Measurements from ENCODE around the gene DIS3L2.

The DIS3L2 gene

DNA sequence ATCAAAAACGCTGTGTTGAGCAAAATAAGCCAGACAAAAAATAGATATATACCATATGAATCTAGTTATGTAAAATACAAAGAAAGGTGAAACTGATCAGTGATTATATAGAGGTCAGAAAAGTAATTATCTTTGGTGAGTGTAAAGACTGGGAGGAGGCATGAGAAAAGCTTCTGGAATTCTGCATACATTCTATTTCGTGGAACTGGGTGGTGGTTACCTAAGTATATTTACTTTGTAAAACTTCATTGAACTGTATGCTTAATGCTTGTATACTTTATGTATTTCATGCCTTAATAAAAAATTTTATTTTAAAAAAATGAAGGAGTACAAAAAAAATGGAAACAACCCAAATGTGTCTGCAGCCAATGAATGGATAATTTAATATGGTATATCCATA lies 263.9 kb downstream of the DIS3L2 start:
- no peak overlapping the region for H3K27ac ChIP-seq
- TF ChIP-seq, protein P1, sequence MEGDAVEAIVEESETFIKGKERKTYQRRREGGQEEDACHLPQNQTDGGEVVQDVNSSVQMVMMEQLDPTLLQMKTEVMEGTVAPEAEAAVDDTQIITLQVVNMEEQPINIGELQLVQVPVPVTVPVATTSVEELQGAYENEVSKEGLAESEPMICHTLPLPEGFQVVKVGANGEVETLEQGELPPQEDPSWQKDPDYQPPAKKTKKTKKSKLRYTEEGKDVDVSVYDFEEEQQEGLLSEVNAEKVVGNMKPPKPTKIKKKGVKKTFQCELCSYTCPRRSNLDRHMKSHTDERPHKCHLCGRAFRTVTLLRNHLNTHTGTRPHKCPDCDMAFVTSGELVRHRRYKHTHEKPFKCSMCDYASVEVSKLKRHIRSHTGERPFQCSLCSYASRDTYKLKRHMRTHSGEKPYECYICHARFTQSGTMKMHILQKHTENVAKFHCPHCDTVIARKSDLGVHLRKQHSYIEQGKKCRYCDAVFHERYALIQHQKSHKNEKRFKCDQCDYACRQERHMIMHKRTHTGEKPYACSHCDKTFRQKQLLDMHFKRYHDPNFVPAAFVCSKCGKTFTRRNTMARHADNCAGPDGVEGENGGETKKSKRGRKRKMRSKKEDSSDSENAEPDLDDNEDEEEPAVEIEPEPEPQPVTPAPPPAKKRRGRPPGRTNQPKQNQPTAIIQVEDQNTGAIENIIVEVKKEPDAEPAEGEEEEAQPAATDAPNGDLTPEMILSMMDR (conservative IDR thresholded peaks at IDR 0.05; ENCODE audit: low read depth) = no peak
- CTCF ChIA-PET = no interaction called here
- POLR2A ChIA-PET (ENCODE audit: low non-redundant PET) = no interaction called here
- no peak for DNase-seq (ENCODE audit: low spot score)

DNA sequence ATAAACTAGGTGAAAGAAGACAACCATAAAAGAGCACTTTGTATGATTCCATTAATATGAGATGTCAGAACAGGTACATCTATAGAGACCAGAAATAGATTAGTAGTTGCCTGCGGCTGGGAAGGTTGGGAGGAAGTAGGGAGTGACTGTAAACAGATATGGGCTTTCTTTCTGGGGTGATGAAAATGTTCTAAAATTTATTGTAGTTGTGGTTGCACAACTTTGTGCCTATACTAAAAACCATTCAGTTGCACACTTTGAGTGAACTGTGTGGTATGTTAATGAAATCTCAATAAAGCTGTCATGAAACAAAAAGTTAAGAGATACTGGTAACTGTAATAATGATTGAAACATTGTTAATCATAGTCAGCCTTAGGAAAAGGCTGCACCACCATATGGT lies 264.4 kb downstream of the DIS3L2 start:
- DNase-seq (ENCODE audit: low spot score) = no peak
- ChIA-PET POLR2A (ENCODE audit: low non-redundant PET) (no interaction called here), CTCF (no interaction called here)
- TF ChIP-seq, protein P1 (conservative IDR thresholded peaks at IDR 0.05; ENCODE audit: low read depth) = no peak
- no peak overlapping the region for H3K27ac ChIP-seq

DNA sequence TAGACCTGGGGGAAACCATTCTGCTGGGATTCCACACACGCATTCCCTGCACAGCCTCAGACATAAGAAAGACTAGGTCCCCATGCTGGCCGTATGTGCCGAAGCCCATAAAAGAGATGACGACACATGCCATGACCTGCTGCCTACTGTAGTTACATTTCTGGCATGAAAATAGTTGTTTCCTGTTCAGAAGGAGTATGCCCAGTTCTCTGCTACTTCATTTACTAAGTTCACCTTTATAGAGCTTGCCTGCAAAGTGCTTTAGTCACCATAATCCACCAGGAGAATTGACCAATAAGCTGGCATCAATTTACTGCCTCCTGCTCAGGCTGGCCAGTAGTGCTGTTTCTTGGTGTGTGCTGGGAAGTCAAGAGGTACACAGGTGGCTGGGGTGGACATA lies 266.8 kb downstream of the DIS3L2 start:
- ChIA-PET POLR2A (ENCODE audit: low non-redundant PET) (no interaction called here), CTCF (no interaction called here)
- no peak overlapping the region for H3K27ac ChIP-seq
- TF ChIP-seq, protein P1 (conservative IDR thresholded peaks at IDR 0.05; ENCODE audit: low read depth) = no peak
- DNase-seq (ENCODE audit: low spot score) = no peak

DNA sequence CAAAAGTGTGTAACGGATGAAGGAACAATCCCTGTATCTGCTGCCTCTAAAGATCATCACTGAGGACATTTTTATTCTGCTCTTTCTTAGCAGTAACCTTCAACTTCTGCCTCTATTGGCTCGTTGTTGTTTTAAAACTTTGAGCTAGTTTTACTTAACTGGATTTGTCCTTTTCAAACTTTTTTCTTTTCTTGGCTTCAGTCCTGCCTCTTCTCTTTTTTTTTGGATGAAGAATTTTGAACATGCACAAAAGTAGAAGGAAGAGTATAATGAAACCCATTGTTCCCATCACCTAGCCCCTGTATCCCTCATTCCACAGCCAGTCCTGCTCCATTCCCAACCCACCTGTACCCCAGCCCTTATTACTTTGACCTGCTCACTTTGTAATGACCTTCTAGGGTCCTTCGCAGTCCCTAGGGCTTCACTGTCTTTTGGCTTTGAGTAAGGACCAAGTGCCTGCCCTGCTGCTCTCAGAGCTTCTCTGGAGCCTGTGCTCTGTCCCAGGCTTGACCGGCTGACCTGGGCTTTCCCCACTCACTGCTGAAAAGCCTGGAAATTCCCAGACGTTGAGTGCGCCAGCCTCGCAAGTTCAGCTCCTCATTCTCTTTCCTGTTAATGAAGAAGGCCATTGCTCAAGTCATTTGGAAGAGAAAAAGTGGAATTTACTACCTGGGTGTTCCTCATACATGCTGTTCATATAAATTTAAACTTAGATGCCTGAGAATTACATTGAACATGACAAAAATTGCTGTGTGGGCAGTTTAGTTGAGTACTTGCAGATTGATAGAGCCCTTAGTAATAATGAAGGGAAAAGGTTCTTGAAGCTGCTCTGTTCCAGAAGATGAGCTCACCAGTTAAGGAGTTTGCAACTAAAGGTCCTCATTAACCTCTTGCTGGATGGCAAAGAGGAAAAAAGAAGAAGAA lies 267.7 kb downstream of the DIS3L2 start:
- TF ChIP-seq, protein P1 (conservative IDR thresholded peaks at IDR 0.05; ENCODE audit: low read depth) = no peak
- H3K27ac ChIP-seq = no peak overlapping the region
- no peak for DNase-seq (ENCODE audit: low spot score)
- ChIA-PET POLR2A (ENCODE audit: low non-redundant PET) (no interaction called here), CTCF (no interaction called here)

DNA sequence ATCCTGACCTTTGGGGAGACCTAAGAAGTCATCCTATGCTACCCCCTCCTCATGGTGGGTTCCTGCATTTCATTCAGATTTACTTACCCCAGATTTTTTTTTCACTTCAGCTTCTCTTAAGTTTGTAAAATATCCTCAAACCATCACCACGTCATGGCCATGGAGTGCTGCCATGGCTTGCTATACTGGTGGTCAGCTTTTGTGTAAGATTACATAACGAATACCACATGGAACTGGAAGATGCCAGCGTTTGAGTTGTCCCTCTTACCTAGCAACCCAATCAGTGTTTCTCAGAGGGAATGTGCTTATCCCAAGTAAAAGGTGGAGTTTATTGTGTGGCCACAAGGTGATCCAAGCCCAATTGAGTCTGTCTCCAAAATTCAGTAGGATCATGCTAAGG lies 268.4 kb downstream of the DIS3L2 start:
- ChIA-PET POLR2A (ENCODE audit: low non-redundant PET) (no interaction called here), CTCF (no interaction called here)
- no peak overlapping the region for H3K27ac ChIP-seq
- TF ChIP-seq, protein P1 (conservative IDR thresholded peaks at IDR 0.05; ENCODE audit: low read depth) = no peak
- DNase-seq (ENCODE audit: low spot score) = no peak

DNA sequence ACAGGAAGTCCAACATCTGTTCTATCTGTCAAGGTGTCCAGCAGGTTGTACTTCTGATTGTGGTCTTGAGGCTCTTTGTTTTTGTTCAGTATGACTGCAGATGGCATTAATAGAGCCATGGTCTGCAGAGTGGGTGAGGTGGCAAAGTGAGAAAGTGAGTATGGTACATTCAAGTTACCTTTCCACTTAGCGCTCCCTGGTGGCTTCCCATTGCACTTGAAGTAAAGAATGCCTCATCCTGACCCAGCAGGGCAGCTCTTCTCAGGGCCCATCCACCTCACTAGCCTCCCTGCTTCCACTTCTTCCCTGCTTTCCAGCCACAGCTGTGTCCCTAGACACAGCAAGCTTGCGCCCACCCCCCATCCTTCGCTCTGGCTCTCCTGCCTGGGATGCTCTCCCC lies 269.0 kb downstream of the DIS3L2 start:
- TF ChIP-seq, protein P1 (conservative IDR thresholded peaks at IDR 0.05; ENCODE audit: low read depth) = no peak
- DNase-seq (ENCODE audit: low spot score) = no peak
- POLR2A ChIA-PET (ENCODE audit: low non-redundant PET) = no interaction called here
- CTCF ChIA-PET = no interaction called here
- no peak overlapping the region for H3K27ac ChIP-seq

All from RWPE1 (cell line).